ENCODE results near the gene PCYT2.

- TF ChIP-seq CTCF (IDR thresholded peaks at IDR 0.05) (no peak), EP300 (IDR thresholded peaks at IDR 0.05; ENCODE audit: low read depth) (no peak), POLR2A (IDR thresholded peaks at IDR 0.05) (no peak), POLR2AphosphoS5 (IDR thresholded peaks at IDR 0.05) (no peak)
Measured at GRCh38 chr17:81877569-81877968, 33.6 kb downstream of the PCYT2 start.
